ENCODE results near the gene RHOXF1.
"Not testable (repeated sequence)": the region's sequence is repeated elsewhere in the genome, so short reads cannot be mapped to it uniquely, and the experiment has no call there.

RHOXF1 gene, protein sequence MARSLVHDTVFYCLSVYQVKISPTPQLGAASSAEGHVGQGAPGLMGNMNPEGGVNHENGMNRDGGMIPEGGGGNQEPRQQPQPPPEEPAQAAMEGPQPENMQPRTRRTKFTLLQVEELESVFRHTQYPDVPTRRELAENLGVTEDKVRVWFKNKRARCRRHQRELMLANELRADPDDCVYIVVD

DNA sequence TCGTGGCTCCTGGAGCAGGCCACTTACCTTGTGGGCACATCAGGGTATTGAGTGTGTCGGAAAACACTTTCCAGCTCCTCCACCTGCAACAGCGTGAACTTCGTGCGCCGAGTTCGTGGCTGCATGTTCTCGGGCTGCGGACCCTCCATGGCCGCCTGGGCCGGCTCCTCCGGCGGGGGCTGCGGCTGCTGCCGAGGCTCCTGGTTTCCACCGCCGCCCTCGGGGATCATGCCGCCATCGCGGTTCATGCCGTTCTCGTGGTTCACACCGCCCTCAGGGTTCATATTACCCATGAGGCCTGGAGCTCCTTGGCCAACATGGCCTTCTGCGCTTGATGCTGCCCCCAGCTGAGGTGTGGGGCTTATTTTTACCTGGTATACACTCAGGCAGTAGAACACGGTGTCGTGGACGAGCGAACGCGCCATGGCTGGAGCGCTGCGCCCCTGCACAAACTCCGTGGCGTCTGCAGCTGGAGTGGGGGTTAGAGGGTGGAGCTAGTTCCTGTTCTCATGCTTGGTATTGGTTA lies at the start of gene RHOXF1:
RHOXF1 (minus strand) TSS at position 476 of the 526 bp plus-strand sequence; CDS start at position 425, 51 bp downstream.
- no peak for DNase-seq

DNA sequence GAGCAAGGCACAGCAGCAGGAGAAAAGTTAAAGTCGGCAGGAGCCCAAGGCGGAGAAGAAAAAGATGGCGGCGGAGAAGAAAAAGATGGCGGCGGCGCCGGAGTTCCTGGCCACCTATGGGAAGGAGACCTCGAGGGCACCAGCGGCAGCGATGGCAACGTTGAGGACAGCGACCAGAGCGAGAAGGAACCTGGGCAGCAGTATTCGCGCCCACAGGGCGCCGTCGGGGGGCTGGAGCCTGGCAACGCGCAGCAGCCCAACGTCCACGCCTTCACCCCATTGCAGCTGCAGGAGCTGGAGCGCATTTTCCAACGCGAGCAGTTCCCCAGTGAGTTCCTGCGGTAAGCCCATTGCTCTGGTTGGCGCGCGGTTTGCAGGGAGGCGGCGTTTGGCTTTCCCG lies 43.4 kb upstream of the RHOXF1 start:
- DNase-seq: not testable (repeated sequence)

DNA sequence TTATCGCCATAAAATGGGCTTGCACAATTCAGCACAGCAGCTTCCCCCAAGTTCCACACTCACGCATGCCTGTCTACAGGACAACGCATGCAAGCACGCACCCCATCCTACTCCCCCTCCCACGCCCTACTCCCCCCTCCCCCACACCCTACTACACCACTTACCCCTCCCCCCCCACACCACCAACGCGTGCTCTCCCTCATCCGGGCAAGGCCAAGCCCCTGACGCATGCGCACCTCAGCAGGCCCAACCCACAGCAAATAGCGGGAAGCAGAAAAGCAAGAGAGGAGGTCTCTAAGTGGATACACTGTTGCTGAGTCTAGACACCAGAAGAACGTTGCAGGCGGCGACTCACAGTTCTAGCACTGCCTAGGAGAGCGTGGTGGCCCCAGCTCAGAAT lies 42.6 kb upstream of the RHOXF1 start, which contains the start of gene RHOXF2:
RHOXF2 (plus strand) TSS at position 301 of the 400 bp plus-strand sequence. CDS start 138 bp downstream, outside the sequence.
- DNase-seq: not testable (repeated sequence)

DNA sequence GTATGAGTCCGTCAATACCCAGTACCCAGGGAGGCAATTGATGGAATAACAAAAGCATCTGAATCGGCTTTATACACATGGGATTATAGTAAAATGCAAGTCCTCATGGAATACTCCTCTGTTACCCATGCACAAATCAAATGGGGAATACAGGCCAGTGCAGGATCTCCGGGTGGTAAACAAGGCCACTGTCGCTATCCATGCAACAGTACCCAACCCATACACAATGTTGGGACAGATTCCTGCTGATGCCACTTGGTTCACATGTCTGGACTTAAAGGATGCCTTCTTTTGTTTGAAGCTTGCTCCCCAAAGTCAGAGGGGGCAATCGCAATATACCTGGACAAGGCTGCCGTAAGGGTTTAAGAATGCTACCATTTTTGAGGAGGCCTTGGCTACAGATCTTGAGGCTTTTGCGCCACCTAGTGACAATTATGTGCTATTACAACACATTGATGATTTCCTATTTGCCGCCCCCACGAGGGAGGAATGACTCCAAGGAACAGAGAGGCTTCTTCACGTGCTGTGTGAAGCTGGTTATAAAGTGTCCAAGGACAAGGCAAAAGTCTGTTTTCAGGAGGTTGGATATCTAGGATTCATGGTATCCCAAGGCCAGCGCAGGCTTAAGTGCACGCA lies 34.5 kb upstream of the RHOXF1 start:
- not testable (repeated sequence) for DNase-seq

DNA sequence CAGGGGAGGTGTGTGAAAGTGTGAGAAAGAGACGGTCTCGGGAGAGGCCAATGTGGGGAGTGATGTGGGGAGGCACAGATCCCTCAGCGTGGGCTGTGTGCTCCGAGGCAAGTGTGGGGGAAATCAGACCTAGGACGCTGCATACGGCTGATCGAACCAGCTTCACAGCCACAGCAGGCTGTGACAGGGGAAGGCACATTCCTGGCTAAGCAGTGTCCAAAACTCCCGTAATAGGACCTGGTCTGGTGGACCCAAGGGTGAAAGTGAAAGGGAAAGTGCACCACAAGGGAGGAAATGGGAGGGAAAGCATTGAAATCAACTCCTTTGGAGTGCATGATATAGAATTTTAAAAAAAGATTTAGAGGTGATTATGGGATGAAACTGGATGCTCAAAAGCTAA lies 31.8 kb upstream of the RHOXF1 start:
- DNase-seq: no peak

DNA sequence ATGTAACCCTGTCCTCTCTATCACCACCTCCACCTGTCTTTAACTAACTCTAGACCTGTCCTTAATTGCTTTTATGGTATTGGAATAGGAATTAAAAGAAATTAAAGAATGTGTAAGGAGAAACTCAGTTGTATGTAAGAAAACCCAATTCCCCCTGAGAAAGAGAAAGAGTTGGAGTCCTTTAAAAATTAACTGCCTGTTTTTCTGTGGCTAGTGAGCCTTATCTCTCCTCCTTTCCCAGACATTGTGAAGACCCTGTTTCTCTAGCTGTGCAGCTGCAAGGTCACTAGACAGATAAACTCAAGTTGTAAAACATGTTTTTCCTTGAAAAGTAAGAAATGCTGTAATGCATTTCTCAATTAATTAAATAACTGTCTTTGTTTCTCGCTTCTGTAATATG lies 30.6 kb upstream of the RHOXF1 start:
- not testable (repeated sequence) for DNase-seq

DNA sequence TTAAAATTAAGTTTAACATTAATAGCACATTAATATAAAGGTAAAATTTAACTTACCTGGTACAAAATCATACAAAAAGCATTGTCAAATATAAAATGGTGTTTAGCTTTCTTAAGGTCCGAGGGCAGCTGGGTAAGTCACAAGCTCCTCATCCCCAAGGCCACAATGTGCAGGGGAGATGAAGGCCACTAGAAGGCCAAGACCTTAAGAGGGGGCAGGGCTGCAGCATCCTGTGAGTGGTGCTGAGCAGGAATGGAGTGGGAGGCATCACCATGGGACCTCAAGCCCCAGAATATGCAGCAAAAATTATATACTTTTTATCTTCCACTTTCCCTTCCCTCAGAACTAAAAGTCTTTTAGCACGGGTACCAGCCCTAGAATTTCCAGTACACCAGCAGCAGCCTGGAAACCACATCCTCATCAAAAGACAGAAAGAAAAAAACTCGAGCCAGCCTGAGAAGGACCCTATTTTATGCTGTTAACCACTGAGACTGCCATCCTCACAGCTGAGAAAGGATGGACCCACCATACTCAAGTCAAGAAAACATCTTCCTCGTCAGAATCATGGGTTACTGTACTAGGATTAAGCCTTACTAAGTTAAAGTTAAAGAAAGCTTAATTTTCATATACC lies 29.7 kb upstream of the RHOXF1 start:
- DNase-seq: no peak

DNA sequence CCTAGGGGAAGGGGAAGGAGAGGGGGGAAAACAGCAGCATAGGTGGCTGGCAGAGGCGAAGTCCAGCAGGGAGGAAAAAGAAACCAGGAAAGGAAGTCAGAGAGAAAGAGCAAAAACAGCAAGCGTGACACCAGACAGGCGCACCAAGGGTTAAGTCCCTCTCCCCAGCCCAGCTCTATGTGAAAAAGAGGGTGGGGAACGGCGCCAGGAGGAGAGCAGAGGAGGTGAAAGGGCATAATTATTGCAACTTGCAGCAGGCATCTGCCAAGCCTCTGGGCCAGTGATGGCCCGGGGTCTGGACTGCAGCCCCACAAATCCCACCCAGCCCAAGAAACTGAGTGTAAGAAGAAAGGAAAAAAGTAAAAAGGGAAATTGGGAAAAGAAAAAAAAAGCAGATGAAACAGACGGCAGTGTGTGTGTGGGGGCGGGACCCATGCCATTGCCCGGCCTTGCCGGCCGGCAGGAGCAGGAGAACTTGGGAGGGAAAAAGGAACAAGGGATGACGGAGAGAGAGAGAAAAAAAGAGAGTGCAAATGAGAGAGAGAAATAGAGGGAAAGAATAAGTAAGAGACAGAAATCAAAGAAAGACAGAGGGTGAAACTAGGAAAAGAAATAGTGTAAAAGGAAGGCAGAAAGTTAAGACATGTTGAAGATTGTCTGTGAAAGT lies 28.6 kb upstream of the RHOXF1 start:
- no peak for DNase-seq

DNA sequence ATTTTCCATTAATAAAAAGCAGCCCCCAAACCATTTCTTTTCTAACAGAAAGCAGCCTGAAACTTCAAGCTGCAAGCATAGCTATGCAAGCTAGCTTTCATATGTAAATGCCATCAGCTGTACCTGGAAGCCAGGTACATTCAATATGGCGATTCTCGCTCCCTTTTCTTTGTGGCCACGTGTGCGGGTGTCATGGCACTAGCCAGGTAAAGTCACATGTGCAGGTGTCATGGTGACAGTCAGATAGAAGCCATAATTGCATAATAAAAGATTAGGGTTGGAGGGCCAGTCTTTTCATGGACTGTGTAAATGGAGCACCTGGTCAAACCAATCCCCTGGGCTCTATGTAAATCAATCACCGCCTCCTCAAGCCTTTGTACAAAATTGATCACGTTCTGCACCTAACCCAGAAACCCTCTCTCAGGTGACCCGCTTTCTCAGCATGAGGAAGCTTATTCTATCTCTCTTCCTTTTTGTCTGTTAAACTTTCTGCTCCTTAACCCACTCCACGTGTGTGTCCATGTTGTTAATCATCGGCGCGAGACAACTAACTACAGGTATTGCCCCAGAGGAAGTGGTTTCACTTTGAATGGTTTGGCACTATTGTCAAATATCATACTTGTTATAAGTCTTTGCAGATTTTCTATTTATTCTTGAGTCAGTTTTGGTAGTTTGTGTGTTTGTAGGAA lies 24.7 kb upstream of the RHOXF1 start:
- no peak for DNase-seq

DNA sequence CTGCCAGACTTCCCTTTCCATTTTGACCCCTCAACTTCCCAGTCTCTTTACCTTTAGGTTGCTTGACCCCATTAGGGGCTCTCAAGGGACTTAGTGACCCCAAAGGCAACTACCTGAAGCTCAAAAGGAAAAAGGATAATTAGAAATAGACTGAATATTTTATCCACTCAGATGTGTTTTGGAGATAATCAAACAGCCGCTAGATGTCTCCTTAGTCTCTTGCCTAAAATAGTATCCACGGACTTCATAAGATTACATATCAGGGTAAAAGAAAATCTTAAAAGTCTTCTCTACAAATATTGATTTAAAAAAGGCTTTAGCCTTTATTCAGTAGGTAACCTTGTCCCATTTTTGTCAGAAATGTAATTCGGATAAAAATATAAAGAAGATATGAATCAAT lies 21.7 kb upstream of the RHOXF1 start:
- DNase-seq: no peak

DNA sequence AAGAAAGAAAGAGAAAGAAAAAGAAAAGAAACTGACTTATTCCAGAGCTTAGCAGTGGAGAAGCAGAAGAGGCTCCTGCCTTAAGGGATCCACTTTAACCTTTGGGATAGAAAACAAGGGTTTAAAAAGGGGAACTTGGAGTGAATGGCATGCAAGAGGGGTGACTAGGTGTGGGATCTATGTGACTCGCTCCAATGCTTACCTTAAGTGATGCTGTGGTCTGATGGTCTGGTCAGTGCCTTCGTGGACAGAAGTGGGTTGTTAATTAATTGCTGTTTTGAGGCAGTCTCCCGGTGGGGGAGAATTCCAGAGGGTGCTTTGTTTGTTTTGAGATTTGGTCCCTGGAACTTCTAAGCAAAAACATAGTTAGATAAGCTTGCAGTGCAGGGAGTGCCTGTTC lies 21.1 kb upstream of the RHOXF1 start:
- no peak for DNase-seq

DNA sequence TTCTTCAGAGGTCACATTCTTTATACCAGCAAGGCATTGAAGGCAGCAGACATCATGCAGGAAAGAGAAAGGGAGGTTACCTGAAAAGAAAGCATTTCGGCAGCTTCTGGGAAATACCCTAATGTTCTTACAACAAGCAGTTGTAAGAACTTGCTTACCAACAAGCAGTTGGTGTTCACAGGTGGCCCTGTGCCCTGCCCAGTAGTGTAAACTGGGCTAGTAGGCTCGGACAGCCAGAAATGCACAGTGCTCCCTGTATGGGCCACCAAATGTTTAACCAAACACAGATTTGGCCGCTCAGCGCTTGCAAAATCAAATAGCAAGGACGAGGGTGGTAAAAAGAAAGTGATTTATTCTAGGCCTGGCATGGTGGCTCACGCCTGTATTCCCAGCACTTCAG lies 20.4 kb upstream of the RHOXF1 start:
- DNase-seq: no peak

DNA sequence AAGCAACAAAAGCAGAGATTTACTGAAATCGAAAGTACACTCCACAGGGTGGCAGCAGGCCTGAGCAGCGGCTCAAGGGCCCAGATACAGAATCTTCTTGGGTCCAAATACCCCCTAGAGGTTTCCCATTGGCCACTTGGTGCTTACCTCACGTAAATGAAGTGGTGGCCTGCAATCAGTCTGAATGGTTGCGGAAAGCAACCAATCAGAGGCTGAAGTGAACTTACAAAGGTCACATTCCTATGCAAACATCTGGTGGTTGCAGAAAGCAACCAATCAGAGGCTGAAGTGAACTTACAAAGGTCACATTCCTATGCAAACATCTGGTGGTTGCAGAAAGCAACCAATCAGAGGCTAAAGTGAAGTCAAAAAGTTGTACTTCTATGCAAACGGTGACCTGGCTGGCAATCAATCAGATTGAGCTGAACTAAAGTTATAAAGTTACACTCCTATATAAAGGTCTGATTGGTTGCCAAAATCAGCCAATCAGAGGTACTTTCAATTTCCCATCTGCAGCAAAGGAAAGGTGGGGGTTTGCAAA lies 12.7 kb upstream of the RHOXF1 start:
- not testable (repeated sequence) for DNase-seq

DNA sequence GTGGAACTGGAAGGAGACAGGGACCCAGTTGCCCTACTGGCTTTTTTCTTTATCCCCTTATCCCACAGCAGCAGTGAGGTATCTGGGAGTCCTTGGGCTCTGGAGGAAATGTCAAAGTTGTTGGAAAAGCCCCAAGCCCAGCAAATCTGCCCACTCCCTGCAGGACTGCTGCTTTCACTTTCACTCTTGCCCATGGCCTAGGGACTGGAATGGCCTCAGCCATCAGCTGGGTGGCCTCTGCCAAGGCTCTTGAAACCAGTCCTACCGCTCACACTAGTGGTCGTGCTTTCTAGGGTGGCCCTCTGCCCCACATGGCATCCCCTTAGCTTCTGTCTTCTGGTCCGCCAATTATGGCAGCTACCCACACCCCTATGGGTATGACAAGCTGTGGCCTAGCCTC lies 9.7 kb upstream of the RHOXF1 start:
- no peak for DNase-seq

DNA sequence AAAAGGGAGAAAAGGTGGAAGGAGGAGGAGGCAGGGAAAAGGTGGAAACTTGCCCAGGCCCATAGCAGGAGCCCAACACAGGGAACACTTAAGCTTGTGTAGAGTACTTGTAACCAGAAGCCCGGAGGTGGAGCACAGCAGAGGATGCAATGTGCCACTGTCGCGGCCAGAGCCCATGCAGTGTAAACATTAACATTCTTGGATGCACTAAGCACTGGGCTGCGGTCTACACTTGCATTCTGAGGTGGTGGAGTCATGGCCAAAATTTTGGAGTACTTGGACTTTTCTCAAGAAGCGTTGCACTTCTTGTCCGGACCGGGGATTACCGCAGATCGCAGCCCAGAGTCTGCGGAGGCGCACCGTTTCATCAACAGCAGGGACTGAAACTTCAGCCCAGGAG lies 4.5 kb upstream of the RHOXF1 start:
- DNase-seq: no peak

DNA sequence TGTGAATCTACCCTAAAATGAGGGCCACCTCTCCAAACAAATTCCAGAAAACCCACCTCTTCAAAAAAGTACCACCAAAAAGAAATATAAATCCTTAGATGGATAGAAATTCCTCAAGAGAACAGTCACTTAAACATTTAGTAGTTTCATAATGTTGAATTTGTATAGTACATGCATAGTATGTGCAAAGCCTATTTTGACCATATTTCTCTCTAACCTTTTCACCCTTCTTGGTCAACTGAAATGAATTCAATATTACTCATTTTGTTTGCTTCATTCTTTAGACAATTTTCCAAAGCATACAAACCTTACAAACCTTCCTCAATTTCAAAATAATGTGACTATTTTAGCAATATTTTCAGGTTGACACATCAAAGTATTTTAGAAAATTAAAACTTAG lies 4.1 kb downstream of the RHOXF1 start:
- no peak for DNase-seq

DNA sequence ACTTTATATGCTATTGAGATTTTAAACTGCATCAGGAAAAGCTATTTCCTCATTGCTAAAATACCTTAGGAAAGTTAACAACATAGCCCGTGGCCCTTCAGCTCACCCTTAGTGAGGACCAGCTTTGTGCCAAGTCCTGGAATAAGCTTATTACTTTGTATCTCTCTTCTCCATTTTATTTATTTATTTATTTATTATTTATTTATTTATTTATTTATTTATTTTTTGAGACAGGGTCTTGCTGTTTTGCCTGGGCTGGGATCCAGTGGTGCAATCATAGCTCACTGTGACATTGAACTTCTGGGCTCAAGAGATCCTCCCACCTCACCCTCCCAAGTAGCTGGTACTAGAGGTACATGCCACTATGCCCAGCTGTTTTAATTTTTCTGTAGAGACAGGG lies 6.3 kb downstream of the RHOXF1 start:
- no peak for DNase-seq

DNA sequence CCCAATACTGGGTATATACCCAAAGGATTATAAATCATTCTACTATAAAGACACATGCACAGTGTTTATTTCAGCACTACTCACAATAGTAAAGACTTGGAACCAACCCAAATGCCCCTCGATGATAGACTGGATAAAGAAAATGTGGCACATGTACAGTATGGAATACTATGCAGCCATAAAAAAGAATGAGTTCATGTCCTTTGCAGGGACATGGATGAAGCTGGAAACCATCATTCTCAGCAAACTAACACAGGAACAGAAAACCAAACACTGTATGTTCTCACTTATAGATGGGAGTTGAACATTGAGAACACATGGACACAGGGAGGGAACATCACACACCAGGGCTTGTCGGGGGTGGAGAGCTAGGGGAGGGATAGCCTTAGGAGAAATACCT lies 11.0 kb downstream of the RHOXF1 start:
- not testable (repeated sequence) for DNase-seq

DNA sequence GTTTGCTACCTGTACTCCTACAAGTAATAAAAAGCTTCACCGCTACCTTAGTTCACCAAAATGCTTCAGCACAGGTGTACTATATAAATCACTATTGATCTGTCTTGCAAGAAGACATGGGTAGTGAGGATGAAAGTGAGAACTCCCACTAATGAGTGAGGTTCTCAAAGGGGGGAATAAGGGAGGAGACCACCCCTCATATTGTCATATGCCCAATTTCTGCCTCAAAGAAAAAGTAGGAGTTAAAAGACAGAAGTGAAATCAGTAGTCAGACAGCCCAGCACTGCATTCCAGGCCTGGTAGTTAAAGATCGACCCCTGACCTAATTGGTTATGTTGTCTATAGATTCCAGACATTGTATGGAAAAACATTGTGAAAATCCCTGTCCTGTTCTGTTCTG lies 14.7 kb downstream of the RHOXF1 start:
- not testable (repeated sequence) for DNase-seq

DNA sequence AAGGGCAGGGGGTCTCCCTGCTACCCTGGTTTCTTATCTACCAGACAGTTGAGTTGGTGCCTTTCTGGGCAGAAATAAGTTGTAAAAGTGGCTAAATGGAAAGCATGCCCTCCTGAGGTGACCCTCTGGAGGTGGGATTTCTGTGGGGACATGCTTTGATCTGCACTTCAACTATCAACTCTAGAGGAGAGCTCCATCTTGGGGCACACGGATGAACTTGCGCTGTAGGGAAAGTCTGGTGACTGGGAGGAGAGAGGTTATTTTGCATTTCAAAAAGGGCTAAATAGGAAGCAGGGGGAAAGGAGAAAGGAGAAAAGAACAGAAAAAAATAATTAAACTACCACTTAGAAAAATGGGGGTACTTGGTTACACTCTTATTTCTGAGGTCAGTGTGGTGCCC lies 25.5 kb downstream of the RHOXF1 start:
- no peak for DNase-seq

DNA sequence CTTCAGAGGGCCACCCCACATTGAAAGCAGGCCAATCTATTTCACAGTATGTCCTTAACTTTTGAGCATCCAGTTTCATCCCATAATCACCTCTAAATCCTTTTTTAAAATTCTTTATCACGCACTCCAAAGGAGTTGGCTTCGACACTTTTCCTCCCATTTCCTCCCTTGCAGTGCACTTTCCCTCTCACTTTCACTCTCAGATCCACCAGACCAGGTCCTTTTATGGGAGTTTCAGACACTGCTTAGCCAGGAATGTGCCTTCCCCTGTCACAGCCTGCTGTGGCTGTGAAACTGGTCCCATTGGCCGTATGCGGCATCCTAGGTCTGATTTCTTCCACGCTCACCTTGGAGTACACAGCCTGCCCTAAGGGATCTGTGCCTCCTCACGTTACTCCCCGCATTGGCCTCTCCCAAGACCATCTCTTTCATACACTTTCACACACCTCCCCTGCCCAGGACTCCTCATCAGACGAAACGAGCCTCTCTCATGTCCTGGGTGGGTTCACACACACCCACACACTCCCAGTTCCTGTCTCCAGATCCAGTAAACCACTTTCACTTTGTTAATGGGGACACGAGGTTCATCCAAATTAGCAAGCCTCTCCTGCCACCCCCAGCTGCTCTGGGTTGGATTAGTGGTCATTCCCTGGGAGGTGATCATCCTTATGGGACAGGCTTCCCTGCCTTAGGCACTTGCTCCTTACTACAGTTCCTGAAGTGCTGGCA lies 28.3 kb downstream of the RHOXF1 start:
- DNase-seq: no peak
